ENCODE measurements around the gene GLRX.

Gene GLRX

GRCh38 chr5:95858661-95859595, 36.4 kb upstream of the GLRX start:
- no peak overlapping the region for H3K27ac ChIP-seq (ENCODE audit: low read depth, low read length, poor library complexity, severe bottlenecking)
- H2AFZ ChIP-seq (ENCODE audit: low read length) = no peak overlapping the region

GRCh38 chr5:95858023-95858461, 35.5 kb upstream of the GLRX start:
- H3K36me3 ChIP-seq (ENCODE audit: insufficient read depth, low read length) = no peaks in the 10 kb centered on the region
- H3K27ac ChIP-seq (ENCODE audit: low read depth, low read length, poor library complexity, severe bottlenecking) = no peak overlapping the region
- no peaks in the 10 kb centered on the region for H3F3A ChIP-seq (ENCODE audit: insufficient read depth, low read length)
- 0 out of 2 replicates have a peak, but pooled peaks cover 5% of the 10 kb centered on the region for H3K27me3 ChIP-seq (ENCODE audit: insufficient read depth, low read length)
- no peak overlapping the region for H3K4me2 ChIP-seq (ENCODE audit: low read length)
- no peaks in the 10 kb centered on the region for H3K9me3 ChIP-seq (ENCODE audit: low read length)
- H3K4me3 ChIP-seq (ENCODE audit: low read depth, low read length, poor library complexity, severe bottlenecking) = no peak overlapping the region
- H4K20me1 ChIP-seq (ENCODE audit: insufficient read depth, low read length) = no peaks in the 10 kb centered on the region
- no peak overlapping the region for H3K9ac ChIP-seq (ENCODE audit: low read length)
- H3K4me1 ChIP-seq (ENCODE audit: insufficient read depth, low read length, severe bottlenecking) = peaks cover 10% of the 10 kb centered on the region
- no peaks in the 10 kb centered on the region for H3K9me2 ChIP-seq (ENCODE audit: low read depth, low read length)
- no peak overlapping the region for H2AFZ ChIP-seq (ENCODE audit: low read length)
- H3K79me2 ChIP-seq (ENCODE audit: insufficient read depth, low read length) = no peaks in the 10 kb centered on the region
- TF ChIP-seq EZH2 (IDR thresholded peaks at IDR 0.05; ENCODE audit: borderline replicate concordance, low read length) = no peak
- no peak for TF ChIP-seq CTCF (IDR thresholded peaks at IDR 0.05; ENCODE audit: low read length)

More at GRCh38 chr5:95858661-95859595, 36.4 kb upstream of the GLRX start:
- peak; percentile 96 for TF ChIP-seq CTCF (IDR thresholded peaks at IDR 0.05; ENCODE audit: low read length)
- no peak for TF ChIP-seq EZH2 (IDR thresholded peaks at IDR 0.05; ENCODE audit: borderline replicate concordance, low read length)
- Histone ChIP-seq H3K79me2 (ENCODE audit: insufficient read depth, low read length) (no peaks in the 10 kb centered on the region), H3K9me2 (ENCODE audit: low read depth, low read length) (no peaks in the 10 kb centered on the region), H3K4me3 (ENCODE audit: low read depth, low read length, poor library complexity, severe bottlenecking) (no peak overlapping the region), H3K9ac (ENCODE audit: low read length) (no peak overlapping the region), H4K20me1 (ENCODE audit: insufficient read depth, low read length) (no peaks in the 10 kb centered on the region), H3K36me3 (ENCODE audit: insufficient read depth, low read length) (no peaks in the 10 kb centered on the region), H3K27me3 (ENCODE audit: insufficient read depth, low read length) (0 out of 2 replicates have a peak, but pooled peaks cover 6% of the 10 kb centered on the region), H3F3A (ENCODE audit: insufficient read depth, low read length) (no peaks in the 10 kb centered on the region), H3K4me1 (ENCODE audit: insufficient read depth, low read length, severe bottlenecking) (peaks cover 10% of the 10 kb centered on the region), H3K9me3 (ENCODE audit: low read length) (no peaks in the 10 kb centered on the region), H3K4me2 (ENCODE audit: low read length) (peak overlapping the region; percentile 35; the same call in 1 of the 2 replicates)

GRCh38 chr5:95857185-95857945, 34.8 kb upstream of the GLRX start:
- Histone ChIP-seq H3K27ac (ENCODE audit: low read depth, low read length, poor library complexity, severe bottlenecking) (no peak overlapping the region), H3K4me2 (ENCODE audit: low read length) (no peak overlapping the region), H3K9ac (ENCODE audit: low read length) (no peak overlapping the region), H3K9me2 (ENCODE audit: low read depth, low read length) (no peaks in the 10 kb centered on the region), H3F3A (ENCODE audit: insufficient read depth, low read length) (no peaks in the 10 kb centered on the region), H2AFZ (ENCODE audit: low read length) (no peak overlapping the region), H4K20me1 (ENCODE audit: insufficient read depth, low read length) (no peaks in the 10 kb centered on the region), H3K4me1 (ENCODE audit: insufficient read depth, low read length, severe bottlenecking) (peaks cover 10% of the 10 kb centered on the region), H3K9me3 (ENCODE audit: low read length) (no peaks in the 10 kb centered on the region), H3K79me2 (ENCODE audit: insufficient read depth, low read length) (no peaks in the 10 kb centered on the region), H3K4me3 (ENCODE audit: low read depth, low read length, poor library complexity, severe bottlenecking) (no peak overlapping the region), H3K27me3 (ENCODE audit: insufficient read depth, low read length) (no peaks in the 10 kb centered on the region), H3K36me3 (ENCODE audit: insufficient read depth, low read length) (no peaks in the 10 kb centered on the region)
- no peak for TF ChIP-seq EZH2 (IDR thresholded peaks at IDR 0.05; ENCODE audit: borderline replicate concordance, low read length)
- no peak for TF ChIP-seq CTCF (IDR thresholded peaks at IDR 0.05; ENCODE audit: low read length)
